Stimulated activated CD8-positive, alpha-beta memory T cell treated with anti-CD3 and anti-CD28 coated beads, Interleukin-7, amount 100 ng/mL, for 24 hours (primary cell): ENCODE data around the gene HEPN1.
A peak's percentile ranks its signal among the peaks of the same experiment; 100 is the strongest.

ENCODE experiments used
- DNase-seq: peaks from one replicate; pipeline ENCODE4 v3.0.0-alpha.2; 2020; ENCODE audit warnings: low read depth

HEPN1 gene

GRCh38 chr11:124918950-124919349 lies at the start of gene HEPN1:
HEPN1 (plus strand) TSS chr11:124919250.
- DNase-seq = no peak

GRCh38 chr11:124869331-124869730 lies 49.7 kb upstream of the HEPN1 start:
- DNase-seq = no peak

GRCh38 chr11:124869856-124870387 lies 49.1 kb upstream of the HEPN1 start:
- no peak for DNase-seq

- no peak for DNase-seq
These were observed 48.6 kb upstream of the HEPN1 start for GRCh38 chr11:124870430-124870829.

GRCh38 chr11:124872280-124872679 lies 46.8 kb upstream of the HEPN1 start:
- DNase-seq = no peak

GRCh38 chr11:124872741-124873140 lies 46.3 kb upstream of the HEPN1 start:
- DNase-seq = no peak

GRCh38 chr11:124873951-124874350 lies 45.1 kb upstream of the HEPN1 start:
- no peak for DNase-seq

GRCh38 chr11:124874571-124875255 lies 44.3 kb upstream of the HEPN1 start:
- no peak for DNase-seq

- DNase-seq = no peak
These were observed 43.6 kb upstream of the HEPN1 start for GRCh38 chr11:124875401-124875800.

- DNase-seq = peak; percentile 50
These were observed 42.9 kb upstream of the HEPN1 start for GRCh38 chr11:124875943-124876817.

GRCh38 chr11:124876818-124877630 lies 42.0 kb upstream of the HEPN1 start:
- no peak for DNase-seq

- no peak for DNase-seq
These were observed 41.5 kb upstream of the HEPN1 start for GRCh38 chr11:124877631-124877909.

- DNase-seq = no peak
These were observed 40.9 kb upstream of the HEPN1 start for GRCh38 chr11:124877910-124878758.

- no peak for DNase-seq
These were observed 40.1 kb upstream of the HEPN1 start for GRCh38 chr11:124878759-124879492.

GRCh38 chr11:124879493-124880289 lies 39.4 kb upstream of the HEPN1 start:
- DNase-seq = no peak

- no peak for DNase-seq
These were observed 38.8 kb upstream of the HEPN1 start for GRCh38 chr11:124880290-124880611.

- DNase-seq = no peak
These were observed 38.1 kb upstream of the HEPN1 start for GRCh38 chr11:124880958-124881357.

GRCh38 chr11:124882339-124883071 lies 36.5 kb upstream of the HEPN1 start:
- DNase-seq = no peak

- no peak for DNase-seq
These were observed 34.7 kb upstream of the HEPN1 start for GRCh38 chr11:124884340-124884739.
